GM10266 (cell line): ENCODE data around the gene ZBTB20.

Source experiments
- DNase-seq: peaks from one replicate; pipeline ENCODE4 v3.0.0; 2012; ENCODE audit errors: extremely low spot score
- CTCF ChIP-seq: IDR thresholded peaks from 2 replicates; pipeline ENCODE4 v1.5.1; 2012; ENCODE audit warnings: mild to moderate bottlenecking, low read depth; ENCODE audit not compliant: control insufficient read depth, insufficient read depth; ENCODE audit errors: missing control alignments

Gene ZBTB20

DNA sequence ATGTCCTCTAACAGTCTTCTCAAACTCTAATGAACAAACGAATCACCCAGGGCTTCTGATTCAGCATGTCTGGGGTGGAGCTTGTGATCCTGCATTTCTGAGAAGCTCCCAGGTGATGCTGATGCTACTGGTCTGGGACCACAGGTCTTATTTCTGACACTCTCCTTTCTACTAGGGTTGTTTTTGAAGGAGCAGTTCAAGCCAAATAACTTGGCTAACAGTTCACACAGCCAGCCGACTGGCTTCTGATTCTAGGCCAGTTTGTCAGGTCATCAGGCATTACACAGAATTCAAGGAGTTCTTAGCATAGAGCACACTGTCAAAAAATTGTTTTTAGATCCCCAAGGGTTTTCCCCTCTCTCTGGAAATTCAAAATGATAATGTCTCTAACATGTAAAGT is 752.5 kb downstream of the ZBTB20 start:
- TF ChIP-seq CTCF: no peak
- no peak for DNase-seq

- DNase-seq: no peak
- TF ChIP-seq CTCF: no peak
Measured at GRCh38 chr3:114393367-114394072, 753.6 kb downstream of the ZBTB20 start.

- no peak for DNase-seq
- no peak for TF ChIP-seq CTCF
Measured at GRCh38 chr3:114392831-114393230, 754.3 kb downstream of the ZBTB20 start.

DNA sequence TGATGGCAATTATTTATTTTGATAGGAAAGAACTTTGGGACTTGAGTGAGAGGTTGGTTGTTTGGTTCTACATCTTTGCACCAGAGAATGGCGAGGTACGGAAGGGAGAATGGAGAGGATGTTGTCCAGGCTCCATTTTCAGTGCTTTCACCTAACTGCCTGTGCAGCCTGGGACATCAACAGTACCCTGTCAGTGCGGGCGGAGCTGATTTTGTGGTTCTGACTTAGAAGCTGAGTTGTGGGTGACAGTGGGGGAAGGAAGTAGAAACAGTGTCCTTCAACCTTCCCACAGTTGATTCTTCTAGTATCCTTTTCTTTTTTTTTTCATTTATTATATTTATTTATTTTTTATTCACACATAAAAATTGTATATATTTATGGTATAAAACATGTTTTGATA is 757.9 kb downstream of the ZBTB20 start:
- DNase-seq: no peak
- TF ChIP-seq CTCF: no peak

- TF ChIP-seq CTCF: no peak
- no peak for DNase-seq
Measured at GRCh38 chr3:114384558-114384903, 762.6 kb downstream of the ZBTB20 start.

GRCh38 chr3:114383875-114384557 is 763.1 kb downstream of the ZBTB20 start:
- peak; percentile 60 for DNase-seq
- TF ChIP-seq CTCF: peak; percentile 92

GRCh38 chr3:114380233-114380651 is 766.8 kb downstream of the ZBTB20 start:
- no peak for DNase-seq
- TF ChIP-seq CTCF: no peak
